ENCODE data around the gene ARMH3.

Gene ARMH3

GRCh38 chr10:101848408-101848807 lies 207.6 kb downstream of the ARMH3 start:
- peak overlapping the region; percentile 88 for H3K27ac ChIP-seq

GRCh38 chr10:101845893-101846292 lies 210.1 kb downstream of the ARMH3 start:
- H3K36me3 ChIP-seq: no peaks in the 10 kb centered on the region

More at GRCh38 chr10:101848408-101848807, 207.6 kb downstream of the ARMH3 start:
- no peaks in the 10 kb centered on the region for H3K36me3 ChIP-seq
- H3K4me1 ChIP-seq (ENCODE audit: control insufficient read depth in 1 of 2, insufficient read depth in 1 of 2, low read depth in 1 of 2, low read length in 1 of 2): peaks cover 45 to 49% of the 10 kb centered on the region in 2 experiments
- TF ChIP-seq, protein P1, sequence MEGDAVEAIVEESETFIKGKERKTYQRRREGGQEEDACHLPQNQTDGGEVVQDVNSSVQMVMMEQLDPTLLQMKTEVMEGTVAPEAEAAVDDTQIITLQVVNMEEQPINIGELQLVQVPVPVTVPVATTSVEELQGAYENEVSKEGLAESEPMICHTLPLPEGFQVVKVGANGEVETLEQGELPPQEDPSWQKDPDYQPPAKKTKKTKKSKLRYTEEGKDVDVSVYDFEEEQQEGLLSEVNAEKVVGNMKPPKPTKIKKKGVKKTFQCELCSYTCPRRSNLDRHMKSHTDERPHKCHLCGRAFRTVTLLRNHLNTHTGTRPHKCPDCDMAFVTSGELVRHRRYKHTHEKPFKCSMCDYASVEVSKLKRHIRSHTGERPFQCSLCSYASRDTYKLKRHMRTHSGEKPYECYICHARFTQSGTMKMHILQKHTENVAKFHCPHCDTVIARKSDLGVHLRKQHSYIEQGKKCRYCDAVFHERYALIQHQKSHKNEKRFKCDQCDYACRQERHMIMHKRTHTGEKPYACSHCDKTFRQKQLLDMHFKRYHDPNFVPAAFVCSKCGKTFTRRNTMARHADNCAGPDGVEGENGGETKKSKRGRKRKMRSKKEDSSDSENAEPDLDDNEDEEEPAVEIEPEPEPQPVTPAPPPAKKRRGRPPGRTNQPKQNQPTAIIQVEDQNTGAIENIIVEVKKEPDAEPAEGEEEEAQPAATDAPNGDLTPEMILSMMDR (IDR thresholded peaks at IDR 0.05): no peak
- no peaks in the 10 kb centered on the region for H3K9me3 ChIP-seq
- peaks cover 7% of the 10 kb centered on the region for H3K27me3 ChIP-seq
- peak overlapping the region; percentile 24 to 35 for H3K4me3 ChIP-seq (ENCODE audit: low read depth in 1 of 2, low read length in 1 of 2)

GRCh38 chr10:101843032-101844021 lies 212.6 kb downstream of the ARMH3 start, which contains the start of gene KCNIP2:
Gene KCNIP2, minus strand, starts transcription at chr10:101843800. Its CDS starts 232 bp downstream, at chr10:101843568.
- Histone ChIP-seq H3K36me3 (no peaks in the 10 kb centered on the region), H3K4me3 (ENCODE audit: low read depth in 1 of 2, low read length in 1 of 2) (peak within 1 kb of the TSS; percentile 59 to 74), H3K9me3 (no peaks in the 10 kb centered on the region), H3K4me1 (ENCODE audit: control insufficient read depth in 1 of 2, insufficient read depth in 1 of 2, low read depth in 1 of 2, low read length in 1 of 2) (peaks cover 48% of the 10 kb centered on the region in 2 experiments), H3K27ac (peak within 1 kb of the TSS; percentile 49), H3K27me3 (peaks cover 52% of the 10 kb centered on the region)
- TF ChIP-seq, protein P1 (IDR thresholded peaks at IDR 0.05): peak; percentile 61

More at GRCh38 chr10:101845893-101846292, 210.1 kb downstream of the ARMH3 start:
- TF ChIP-seq, protein P1 (IDR thresholded peaks at IDR 0.05): no peak
- Histone ChIP-seq H3K4me3 (ENCODE audit: low read depth in 1 of 2, low read length in 1 of 2) (no peak overlapping the region), H3K27ac (no peak overlapping the region), H3K4me1 (ENCODE audit: control insufficient read depth in 1 of 2, insufficient read depth in 1 of 2, low read depth in 1 of 2, low read length in 1 of 2) (peaks cover 54 to 57% of the 10 kb centered on the region in 2 experiments), H3K27me3 (peaks cover 32% of the 10 kb centered on the region), H3K9me3 (no peaks in the 10 kb centered on the region)

DNA sequence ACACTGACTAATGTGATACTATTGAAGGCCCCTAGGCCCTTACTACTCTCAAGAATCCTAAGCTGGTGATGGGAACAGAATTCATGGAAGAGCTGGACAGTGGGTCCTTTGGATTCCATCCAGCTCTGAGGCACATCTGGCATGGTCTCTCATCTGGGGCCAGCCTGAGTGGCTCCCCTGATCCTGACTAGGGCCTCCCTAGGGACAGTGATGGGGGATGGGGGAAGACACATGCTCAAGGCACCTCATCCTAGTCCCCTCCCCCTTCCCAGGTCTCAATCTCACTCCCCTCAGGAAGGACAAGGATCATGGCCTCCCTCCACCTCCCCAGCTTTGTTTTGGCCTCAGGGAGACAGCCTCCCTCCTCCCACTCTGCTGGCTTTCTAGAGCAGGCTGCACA lies 214.1 kb downstream of the ARMH3 start:
- TF ChIP-seq, protein P1 (IDR thresholded peaks at IDR 0.05): no peak
- H3K9me3 ChIP-seq: no peaks in the 10 kb centered on the region
- no peak overlapping the region for H3K4me3 ChIP-seq (ENCODE audit: low read depth in 1 of 2, low read length in 1 of 2)
- no peaks in the 10 kb centered on the region for H3K36me3 ChIP-seq
- H3K4me1 ChIP-seq (ENCODE audit: control insufficient read depth in 1 of 2, insufficient read depth in 1 of 2, low read depth in 1 of 2, low read length in 1 of 2): peaks cover 36 to 37% of the 10 kb centered on the region in 2 experiments
- H3K27me3 ChIP-seq: peaks cover 52% of the 10 kb centered on the region
- H3K27ac ChIP-seq: no peak overlapping the region

- H3K27ac ChIP-seq: peak overlapping the region; percentile 13
Measured at GRCh38 chr10:101840741-101841453, 215.1 kb downstream of the ARMH3 start.

More at GRCh38 chr10:101840741-101841453, 215.1 kb downstream of the ARMH3 start:
- no peaks in the 10 kb centered on the region for H3K36me3 ChIP-seq
- no peaks in the 10 kb centered on the region for H3K9me3 ChIP-seq
- peaks cover 52% of the 10 kb centered on the region for H3K27me3 ChIP-seq
- peak overlapping the region; percentile 57 to 69 for H3K4me3 ChIP-seq (ENCODE audit: low read depth in 1 of 2, low read length in 1 of 2)
- peaks cover 42 to 43% of the 10 kb centered on the region in 2 experiments for H3K4me1 ChIP-seq (ENCODE audit: control insufficient read depth in 1 of 2, insufficient read depth in 1 of 2, low read depth in 1 of 2, low read length in 1 of 2)
- TF ChIP-seq, protein P1 (IDR thresholded peaks at IDR 0.05): peak; percentile 97

Data from neutrophil (primary cell).